Liver (tissue), 9 donors: Measurements from ENCODE around the gene PPFIA4. TPM values are rescaled to one million over a fixed set of nuclear protein-coding genes. Genes with fewer than 3 reads are reported as not detected.
A peak's percentile ranks its signal among the peaks of the same experiment; 100 is the strongest.

Source experiments
- DNase-seq: peaks from one replicate; pipeline ENCODE4 v3.0.0-alpha.2; 2017; ENCODE audit warnings: low spot score
- H3K27ac ChIP-seq, 2 donors: one replicate each; pipeline ENCODE4 v1.7.0; 2013; ENCODE audit warnings: inconsistent platforms in 2 of 2, low read length in 2 of 2, control low read depth in 1 of 2, low read depth in 1 of 2, mild to moderate bottlenecking in 1 of 2
- H3K27me3 ChIP-seq, 4 donors: one replicate each; pipeline versions ENCODE4 v1.6.1 to v1.7.0; 2013; ENCODE audit warnings: low read length in 3 of 4, inconsistent platforms in 1 of 4, mild to moderate bottlenecking in 1 of 4, moderate library complexity in 1 of 4; ENCODE audit not compliant: control insufficient read depth in 4 of 4, insufficient read depth in 4 of 4
- H3K36me3 ChIP-seq, 4 donors: one replicate each; pipeline versions ENCODE4 v1.6.1 to v1.7.0; 2013; ENCODE audit warnings: low read length in 3 of 4, mild to moderate bottlenecking in 3 of 4, low read depth in 1 of 4, moderate library complexity in 1 of 4; ENCODE audit not compliant: control insufficient read depth in 4 of 4, insufficient read depth in 3 of 4
- H3K4me1 ChIP-seq, 4 donors: one replicate each; pipeline versions ENCODE4 v1.6.1 to v1.7.0; 2013; ENCODE audit warnings: low read length in 3 of 4, mild to moderate bottlenecking in 3 of 4, moderate library complexity in 1 of 4; ENCODE audit not compliant: control insufficient read depth in 4 of 4, insufficient read depth in 4 of 4
- H3K4me3 ChIP-seq, 3 donors: one replicate each; pipeline versions ENCODE4 v1.6.1 to v1.7.0; 2013; ENCODE audit warnings: low read length in 3 of 3, control low read depth in 1 of 3, low read depth in 1 of 3, mild to moderate bottlenecking in 1 of 3
- H3K9ac ChIP-seq, 2 donors: one replicate each; pipeline ENCODE4 v1.7.0; 2013; ENCODE audit warnings: low read length in 2 of 2, mild to moderate bottlenecking in 2 of 2, moderate library complexity in 2 of 2, control low read depth in 1 of 2, low read depth in 1 of 2
- H3K9me3 ChIP-seq, 4 donors: one replicate each; pipeline versions ENCODE4 v1.6.1 to v1.7.0; 2013; ENCODE audit warnings: low read length in 3 of 4; ENCODE audit not compliant: control insufficient read depth in 4 of 4
- EGR1 ChIP-seq, 2 donors: IDR thresholded peaks; 2 replicates each; pipeline ENCODE4 v1.6.1; 2016 to 2018; ENCODE audit warnings: antibody characterized with exemption in 2 of 2, low read depth in 2 of 2
- FOXA2 ChIP-seq: IDR thresholded peaks from 2 replicates; pipeline ENCODE4 v1.6.1; 2016; ENCODE audit warnings: antibody characterized with exemption
- GABPA ChIP-seq, 2 donors: IDR thresholded peaks in 1 of 2; conservative IDR thresholded peaks in 1 of 2; 2 replicates each; pipeline ENCODE4 v1.6.1; 2016; ENCODE audit warnings: antibody characterized with exemption in 2 of 2, mild to moderate bottlenecking in 1 of 2, moderate library complexity in 1 of 2
- HNF4A ChIP-seq, 2 donors: conservative IDR thresholded peaks; 2 replicates each; pipeline ENCODE4 v1.6.1; 2016; ENCODE audit warnings: antibody characterized with exemption in 2 of 2, mild to moderate bottlenecking in 2 of 2
- HNF4G ChIP-seq: IDR thresholded peaks from 2 replicates; pipeline ENCODE4 v1.6.1; 2016; ENCODE audit warnings: antibody characterized with exemption
- JUND ChIP-seq, 2 donors: IDR thresholded peaks; 2 replicates each; pipeline ENCODE4 v1.6.1; 2016; ENCODE audit warnings: antibody characterized with exemption in 2 of 2
- MAX ChIP-seq: IDR thresholded peaks from 2 replicates; pipeline ENCODE4 v1.6.1; 2016; ENCODE audit warnings: antibody characterized with exemption
- NR2F2 ChIP-seq: IDR thresholded peaks from 2 replicates; pipeline ENCODE4 v1.6.1; 2016; ENCODE audit warnings: antibody characterized with exemption
- RAD21 ChIP-seq, 2 donors: IDR thresholded peaks; 2 replicates each; pipeline ENCODE4 v1.6.1; 2016; ENCODE audit warnings: antibody characterized with exemption in 2 of 2, mild to moderate bottlenecking in 2 of 2
- REST ChIP-seq: IDR thresholded peaks from 2 replicates; pipeline ENCODE4 v1.6.1; 2016; ENCODE audit warnings: antibody characterized with exemption, mild to moderate bottlenecking
- RXRA ChIP-seq, 2 donors: IDR thresholded peaks; 2 replicates each; pipeline ENCODE4 v1.6.1; 2017 to 2018; ENCODE audit warnings: antibody characterized with exemption in 2 of 2, mild to moderate bottlenecking in 1 of 2
- SP1 ChIP-seq: IDR thresholded peaks from 2 replicates; pipeline ENCODE4 v1.6.1; 2018; ENCODE audit warnings: antibody characterized with exemption, mild to moderate bottlenecking
- WGBS: extraction: QIAGEN DNeasy Blood & Tissue Kit; methylation state at CpG from one replicate; pipeline ENCODE4 v1.1.7; 2013; 5-methylcytosine and 5-hydroxymethylcytosine counted together
- polyA plus RNA-seq, 2 donors: library from polyadenylated mRNA; stranded (reverse) in 1 of 2; unstranded in 1 of 2; fragments of 200-250 nt in 1 of 2; fragments of >200 nt in 1 of 2; fragmentation: Nextera tagmentation in 1 of 2; extraction: Ambion mirVana in 1 of 2; gene quantifications; one replicate each; pipeline versions ENCODE4 v1.2.1 to v1.2.3, GENCODE V29; 2013 to 2015
- total RNA-seq, 2 donors: library from RNA; depleted of rRNA; stranded (reverse); fragments of >200 nt; gene quantifications; one replicate each; pipeline ENCODE4 v1.2.3, GENCODE V29; 2014
- TF ChIP-seq, protein P1 (sequence below): fragments of 150-350 bp; IDR thresholded peaks from 2 replicates; pipeline ENCODE4 v1.5.1; 2017; ENCODE audit warnings: improper control_type of control experiment, low read depth, low read length; ENCODE audit not compliant: missing input control
- TF ChIP-seq, protein P2 (sequence below): IDR thresholded peaks from 2 replicates; pipeline ENCODE4 v1.6.1; 2016; ENCODE audit warnings: antibody characterized with exemption
- donor health status: healthy.
- donor health status: healthy.
- donor health status: healthy.
- donor health status: healthy.
- donor health status: healthy.

Gene PPFIA4
- total and polyA plus RNA-seq, 4 donors, result 0.07 to 0.33 (median 0.15) TPM

GRCh38 chr1:203074610-203075009 is 48.3 kb downstream of the PPFIA4 start:
- Histone ChIP-seq H3K4me1 (peaks cover 0 to 8% (median 2%) of the 10 kb centered on the region in 4 donors), H3K27me3 (peaks cover 0 to 6% (median 0%) of the 10 kb centered on the region in 4 donors), H3K36me3 (no peaks in the 10 kb centered on the region), H3K27ac (no peak overlapping the region), H3K9me3 (no peaks in the 10 kb centered on the region), H3K9ac (no peak overlapping the region), H3K4me3 (no peak overlapping the region)
- no peak for TF ChIP-seq MAX
- TF ChIP-seq EGR1 (IDR thresholded peaks at IDR 0.05; ENCODE audit: low read depth in 2 of 2), result no peak
- TF ChIP-seq NR2F2, result no peak
- no peak for TF ChIP-seq RAD21 (IDR thresholded peaks at IDR 0.05)
- no peak for TF ChIP-seq REST
- no peak for DNase-seq

DNA sequence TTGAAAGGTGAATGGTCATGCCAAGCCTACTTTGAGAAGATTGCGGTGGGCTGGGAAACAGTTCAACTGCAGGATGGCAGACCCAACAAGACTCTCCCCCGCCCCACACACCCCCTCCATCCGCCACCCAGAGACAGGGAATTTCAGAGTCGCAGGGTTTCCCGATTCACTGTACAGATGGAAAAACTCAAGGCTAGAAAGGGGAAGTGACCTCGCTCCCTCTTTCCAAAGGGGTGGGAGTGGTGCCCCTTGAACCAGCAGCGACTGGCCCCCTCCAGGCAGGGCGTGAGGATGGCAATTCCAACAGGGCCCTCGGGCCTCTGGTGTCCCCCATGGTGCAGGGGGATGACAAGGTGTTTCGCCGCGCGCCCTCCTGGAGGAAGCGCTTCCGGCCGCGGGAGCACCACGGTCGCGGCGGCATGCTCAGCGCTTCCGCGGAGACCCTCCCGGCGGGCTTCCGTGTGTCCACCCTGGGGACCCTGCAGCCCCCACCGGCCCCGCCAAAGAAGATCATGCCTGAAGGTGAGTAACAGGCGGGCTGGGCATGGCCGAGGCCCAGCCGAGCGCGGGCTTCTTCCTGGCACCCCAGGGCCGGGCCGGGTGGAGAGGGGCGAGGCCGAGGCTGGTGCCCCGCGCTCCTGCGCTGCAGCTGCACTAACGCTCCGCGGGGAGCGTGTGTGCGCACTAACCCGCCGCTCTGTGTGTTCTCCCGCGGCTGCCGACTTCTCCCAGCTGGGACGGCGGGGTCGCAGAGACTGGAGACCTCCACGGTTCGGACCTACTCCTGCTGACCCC is 49.1 kb downstream of the PPFIA4 start:
- H3K4me3 ChIP-seq, result peak overlapping the region in 1 of 3 donors; percentile 27
- H3K36me3 ChIP-seq, result no peaks in the 10 kb centered on the region
- H3K27ac ChIP-seq, result no peak overlapping the region
- DNase-seq, result no peak
- peaks cover 0 to 6% (median 0%) of the 10 kb centered on the region in 4 donors for H3K27me3 ChIP-seq
- H3K9ac ChIP-seq, result no peak overlapping the region
- H3K9me3 ChIP-seq, result no peaks in the 10 kb centered on the region
- 20% methylated on average over 56 of the region's 56 CpGs for WGBS
- TF ChIP-seq RAD21 (IDR thresholded peaks at IDR 0.05), result no peak
- TF ChIP-seq HNF4G, result no peak
- TF ChIP-seq REST, result no peak
- TF ChIP-seq SP1, result no peak
- TF ChIP-seq, protein P1, sequence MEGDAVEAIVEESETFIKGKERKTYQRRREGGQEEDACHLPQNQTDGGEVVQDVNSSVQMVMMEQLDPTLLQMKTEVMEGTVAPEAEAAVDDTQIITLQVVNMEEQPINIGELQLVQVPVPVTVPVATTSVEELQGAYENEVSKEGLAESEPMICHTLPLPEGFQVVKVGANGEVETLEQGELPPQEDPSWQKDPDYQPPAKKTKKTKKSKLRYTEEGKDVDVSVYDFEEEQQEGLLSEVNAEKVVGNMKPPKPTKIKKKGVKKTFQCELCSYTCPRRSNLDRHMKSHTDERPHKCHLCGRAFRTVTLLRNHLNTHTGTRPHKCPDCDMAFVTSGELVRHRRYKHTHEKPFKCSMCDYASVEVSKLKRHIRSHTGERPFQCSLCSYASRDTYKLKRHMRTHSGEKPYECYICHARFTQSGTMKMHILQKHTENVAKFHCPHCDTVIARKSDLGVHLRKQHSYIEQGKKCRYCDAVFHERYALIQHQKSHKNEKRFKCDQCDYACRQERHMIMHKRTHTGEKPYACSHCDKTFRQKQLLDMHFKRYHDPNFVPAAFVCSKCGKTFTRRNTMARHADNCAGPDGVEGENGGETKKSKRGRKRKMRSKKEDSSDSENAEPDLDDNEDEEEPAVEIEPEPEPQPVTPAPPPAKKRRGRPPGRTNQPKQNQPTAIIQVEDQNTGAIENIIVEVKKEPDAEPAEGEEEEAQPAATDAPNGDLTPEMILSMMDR, result no peak
- no peak for TF ChIP-seq NR2F2
- TF ChIP-seq GABPA (IDR thresholded peaks at IDR 0.05 in 1 of 2, conservative IDR thresholded peaks at IDR 0.05 in 1 of 2), result no peak
- TF ChIP-seq MAX, result no peak
- no peak for TF ChIP-seq RXRA (IDR thresholded peaks at IDR 0.05)
- TF ChIP-seq, protein P2, sequence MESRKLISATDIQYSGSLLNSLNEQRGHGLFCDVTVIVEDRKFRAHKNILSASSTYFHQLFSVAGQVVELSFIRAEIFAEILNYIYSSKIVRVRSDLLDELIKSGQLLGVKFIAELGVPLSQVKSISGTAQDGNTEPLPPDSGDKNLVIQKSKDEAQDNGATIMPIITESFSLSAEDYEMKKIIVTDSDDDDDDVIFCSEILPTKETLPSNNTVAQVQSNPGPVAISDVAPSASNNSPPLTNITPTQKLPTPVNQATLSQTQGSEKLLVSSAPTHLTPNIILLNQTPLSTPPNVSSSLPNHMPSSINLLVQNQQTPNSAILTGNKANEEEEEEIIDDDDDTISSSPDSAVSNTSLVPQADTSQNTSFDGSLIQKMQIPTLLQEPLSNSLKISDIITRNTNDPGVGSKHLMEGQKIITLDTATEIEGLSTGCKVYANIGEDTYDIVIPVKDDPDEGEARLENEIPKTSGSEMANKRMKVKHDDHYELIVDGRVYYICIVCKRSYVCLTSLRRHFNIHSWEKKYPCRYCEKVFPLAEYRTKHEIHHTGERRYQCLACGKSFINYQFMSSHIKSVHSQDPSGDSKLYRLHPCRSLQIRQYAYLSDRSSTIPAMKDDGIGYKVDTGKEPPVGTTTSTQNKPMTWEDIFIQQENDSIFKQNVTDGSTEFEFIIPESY, result no peak
- TF ChIP-seq HNF4A (conservative IDR thresholded peaks at IDR 0.05), result no peak
- TF ChIP-seq JUND (IDR thresholded peaks at IDR 0.05), result no peak
- TF ChIP-seq FOXA2, result no peak
- H3K4me1 ChIP-seq, result peaks cover 0 to 8% (median 2%) of the 10 kb centered on the region in 4 donors
